ENCODE measurements around the gene ZNF346. TPM values are rescaled to one million over a fixed set of nuclear protein-coding genes. Genes with fewer than 3 reads are reported as not detected.

ZNF346 gene
- total RNA-seq, 5 donors from 2014 or later (not counting 1 experiment from before 2014, with no cell fraction given) = 22.8 to 25.7 (median 24.8) TPM

DNA sequence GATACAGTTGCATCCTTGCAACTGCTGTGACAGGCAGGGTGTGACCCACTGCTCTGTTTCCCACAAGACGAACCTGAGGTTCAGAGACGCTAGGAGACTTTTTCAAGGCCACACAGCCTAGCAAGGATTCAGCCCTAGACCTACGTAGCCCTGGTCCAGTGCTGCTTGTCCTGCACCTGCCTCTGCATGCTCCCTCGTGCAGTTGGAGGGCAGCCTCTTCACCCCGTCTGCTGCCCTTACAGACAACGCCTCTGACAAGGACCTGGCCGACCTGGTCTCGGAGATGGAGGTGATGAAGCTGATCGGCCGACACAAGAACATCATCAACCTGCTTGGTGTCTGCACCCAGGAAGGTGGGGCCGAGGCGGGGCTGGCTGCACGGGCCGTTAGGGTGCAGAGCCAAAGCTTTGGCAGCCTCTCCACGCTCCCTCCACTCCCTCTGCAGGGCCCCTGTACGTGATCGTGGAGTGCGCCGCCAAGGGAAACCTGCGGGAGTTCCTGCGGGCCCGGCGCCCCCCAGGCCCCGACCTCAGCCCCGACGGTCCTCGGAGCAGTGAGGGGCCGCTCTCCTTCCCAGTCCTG is 72.7 kb downstream of the ZNF346 start:
- Mint-ChIP-seq H3K27ac (no peak overlapping the region), H3K4me1 (no peaks in the 10 kb centered on the region), H3K9me3 (no peaks in the 10 kb centered on the region), H3K27me3 (no peaks in the 10 kb centered on the region), H3K36me3 (no peaks in the 10 kb centered on the region), H3K4me3 (no peak overlapping the region)
- Histone ChIP-seq H3K27ac (ENCODE audit: low read length) (no peak overlapping the region), H3K4me3 (ENCODE audit: control insufficient read depth in 1 of 2, extremely low read depth in 1 of 2, low read length in 1 of 2) (no peak overlapping the region), H3K4me1 (ENCODE audit: control insufficient read depth in 1 of 2, extremely low read depth in 1 of 2, insufficient read depth in 2 of 2, low read length in 2 of 2) (peaks cover 0 to 1% of the 10 kb centered on the region in 2 experiments), H3K9me3 (no peaks in the 10 kb centered on the region), H3K27me3 (replicated peaks in 1 of 2; ENCODE audit: control insufficient read depth in 2 of 2, extremely low read depth in 1 of 2, insufficient read depth in 2 of 2, low read length in 1 of 2) (peaks cover 0 to 28% of the 10 kb centered on the region in 2 experiments), H3K36me3 (ENCODE audit: control insufficient read depth in 2 of 2, extremely low read depth in 1 of 2, insufficient read depth in 1 of 2, low read length in 1 of 2) (no peaks in the 10 kb centered on the region)
- ChIA-PET POLR2A (interaction anchor here in 1 of 2 donors (0.6 kb wide), 1 partner anchor 319 kb away, joined by 3 read pairs; no protein-coding TSS in a partner anchor), CTCF (no interaction called here)
- 87% methylated on average over 25 of the region's 28 CpGs for WGBS (ENCODE audit: insufficient coverage)
- DNase-seq (no peak), ATAC-seq (replicated peaks in 1 of 4) (no peak)

DNA sequence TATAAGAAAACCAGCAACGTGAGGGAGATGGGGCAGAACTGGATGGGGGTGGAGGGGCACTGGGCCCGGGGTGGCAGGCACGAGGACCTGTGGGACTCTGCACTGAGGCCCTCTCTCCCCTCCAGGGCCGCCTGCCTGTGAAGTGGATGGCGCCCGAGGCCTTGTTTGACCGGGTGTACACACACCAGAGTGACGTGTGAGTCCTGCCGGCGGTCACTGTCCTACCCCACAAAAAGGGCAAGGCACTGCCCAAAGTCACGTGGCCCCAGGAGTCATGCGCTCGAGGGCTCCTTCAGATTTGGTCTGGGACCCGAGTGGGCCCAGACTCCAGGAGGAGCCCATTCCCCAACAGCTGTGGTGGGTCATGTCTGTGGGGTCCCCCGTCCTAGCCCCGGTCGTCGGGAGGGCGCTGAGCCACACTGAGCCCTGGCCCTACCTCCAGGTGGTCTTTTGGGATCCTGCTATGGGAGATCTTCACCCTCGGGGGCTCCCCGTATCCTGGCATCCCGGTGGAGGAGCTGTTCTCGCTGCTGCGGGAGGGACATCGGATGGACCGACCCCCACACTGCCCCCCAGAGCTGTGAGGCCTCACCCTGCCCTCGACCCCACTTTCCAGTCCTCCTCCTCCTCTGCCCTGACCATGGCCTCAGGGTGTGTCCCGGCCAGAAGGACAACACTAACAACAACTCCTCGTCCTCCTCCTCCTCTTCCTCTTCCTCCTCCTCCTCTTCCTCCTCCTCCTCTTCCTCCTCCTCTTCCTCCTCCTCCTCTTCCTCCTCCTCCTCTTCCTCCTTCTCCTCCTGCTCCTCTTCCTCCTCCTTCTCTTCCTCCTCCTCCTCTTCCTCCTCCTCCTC is 73.9 kb downstream of the ZNF346 start:
- WGBS (ENCODE audit: insufficient coverage) = 77% methylated on average over 13 of the region's 29 CpGs
- Mint-ChIP-seq H3K27ac (no peak overlapping the region), H3K36me3 (no peaks in the 10 kb centered on the region), H3K4me1 (no peaks in the 10 kb centered on the region), H3K9me3 (no peaks in the 10 kb centered on the region), H3K27me3 (no peaks in the 10 kb centered on the region), H3K4me3 (no peak overlapping the region)
- Histone ChIP-seq H3K9me3 (no peaks in the 10 kb centered on the region), H3K4me3 (ENCODE audit: control insufficient read depth in 1 of 2, extremely low read depth in 1 of 2, low read length in 1 of 2) (no peak overlapping the region), H3K36me3 (ENCODE audit: control insufficient read depth in 2 of 2, extremely low read depth in 1 of 2, insufficient read depth in 1 of 2, low read length in 1 of 2) (no peaks in the 10 kb centered on the region), H3K27ac (ENCODE audit: low read length) (no peak overlapping the region), H3K27me3 (replicated peaks in 1 of 2; ENCODE audit: control insufficient read depth in 2 of 2, extremely low read depth in 1 of 2, insufficient read depth in 2 of 2, low read length in 1 of 2) (peaks cover 0 to 30% of the 10 kb centered on the region in 2 experiments), H3K4me1 (ENCODE audit: control insufficient read depth in 1 of 2, extremely low read depth in 1 of 2, insufficient read depth in 2 of 2, low read length in 2 of 2) (no peaks in the 10 kb centered on the region)
- ATAC-seq (replicated peaks in 1 of 4) = no peak
- POLR2A ChIA-PET = no interaction called here
- CTCF ChIA-PET = interaction anchor here in 1 of 2 donors (0.6 kb wide), 1 partner anchor 11 kb away, joined by 4 read pairs; no protein-coding TSS in a partner anchor
- no peak for DNase-seq

DNA sequence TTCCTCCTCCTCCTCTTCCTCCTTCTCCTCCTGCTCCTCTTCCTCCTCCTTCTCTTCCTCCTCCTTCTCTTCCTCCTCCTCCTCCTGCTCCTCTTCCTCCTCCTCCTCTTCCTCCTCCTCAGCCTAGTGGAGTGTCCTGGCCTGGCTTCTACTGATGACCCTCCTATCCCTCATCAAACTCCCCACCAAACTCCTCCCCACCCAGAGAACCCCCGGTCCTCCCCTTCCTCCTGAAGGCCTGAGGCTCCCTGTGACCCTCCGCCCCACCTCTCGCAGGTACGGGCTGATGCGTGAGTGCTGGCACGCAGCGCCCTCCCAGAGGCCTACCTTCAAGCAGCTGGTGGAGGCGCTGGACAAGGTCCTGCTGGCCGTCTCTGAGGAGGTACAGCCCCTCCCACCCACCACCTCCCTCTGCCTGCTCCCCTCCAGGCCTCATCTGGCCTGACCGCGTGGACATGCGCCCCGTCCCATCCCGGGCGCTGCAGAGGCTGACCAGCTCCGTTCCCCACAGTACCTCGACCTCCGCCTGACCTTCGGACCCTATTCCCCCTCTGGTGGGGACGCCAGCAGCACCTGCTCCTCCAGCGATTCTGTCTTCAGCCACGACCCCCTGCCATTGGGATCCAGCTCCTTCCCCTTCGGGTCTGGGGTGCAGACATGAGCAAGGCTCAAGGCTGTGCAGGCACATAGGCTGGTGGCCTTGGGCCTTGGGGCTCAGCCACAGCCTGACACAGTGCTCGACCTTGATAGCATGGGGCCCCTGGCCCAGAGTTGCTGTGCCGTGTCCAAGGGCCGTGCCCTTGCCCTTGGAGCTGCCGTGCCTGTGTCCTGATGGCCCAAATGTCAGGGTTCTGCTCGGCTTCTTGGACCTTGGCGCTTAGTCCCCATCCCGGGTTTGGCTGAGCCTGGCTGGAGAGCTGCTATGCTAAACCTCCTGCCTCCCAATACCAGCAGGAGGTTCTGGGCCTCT is 74.8 kb downstream of the ZNF346 start:
- ATAC-seq (replicated peaks in 1 of 4) (no peak), DNase-seq (no peak)
- H3K27ac Mint-ChIP-seq = no peak overlapping the region
- H3K9me3 Mint-ChIP-seq = no peaks in the 10 kb centered on the region
- Histone ChIP-seq H3K36me3 (ENCODE audit: control insufficient read depth in 2 of 2, extremely low read depth in 1 of 2, insufficient read depth in 1 of 2, low read length in 1 of 2) (no peaks in the 10 kb centered on the region), H3K9me3 (no peaks in the 10 kb centered on the region), H3K4me3 (ENCODE audit: control insufficient read depth in 1 of 2, extremely low read depth in 1 of 2, low read length in 1 of 2) (no peak overlapping the region), H3K4me1 (ENCODE audit: control insufficient read depth in 1 of 2, extremely low read depth in 1 of 2, insufficient read depth in 2 of 2, low read length in 2 of 2) (no peaks in the 10 kb centered on the region), H3K27me3 (replicated peaks in 1 of 2; ENCODE audit: control insufficient read depth in 2 of 2, extremely low read depth in 1 of 2, insufficient read depth in 2 of 2, low read length in 1 of 2) (peaks cover 0 to 36% of the 10 kb centered on the region in 2 experiments), H3K27ac (ENCODE audit: low read length) (no peak overlapping the region)
- H3K36me3 Mint-ChIP-seq = no peaks in the 10 kb centered on the region
- peaks cover 0 to 2% of the 10 kb centered on the region in 2 donors for H3K27me3 Mint-ChIP-seq
- no peaks in the 10 kb centered on the region for H3K4me1 Mint-ChIP-seq
- WGBS (ENCODE audit: insufficient coverage) = 85% methylated on average over 30 of the region's 30 CpGs
- CTCF ChIA-PET = interaction anchor here in 1 of 2 donors (0.6 kb wide), 1 partner anchor 10 kb away, joined by 4 read pairs; no protein-coding TSS in a partner anchor
- H3K4me3 Mint-ChIP-seq = no peak overlapping the region
- POLR2A ChIA-PET = no interaction called here

DNA sequence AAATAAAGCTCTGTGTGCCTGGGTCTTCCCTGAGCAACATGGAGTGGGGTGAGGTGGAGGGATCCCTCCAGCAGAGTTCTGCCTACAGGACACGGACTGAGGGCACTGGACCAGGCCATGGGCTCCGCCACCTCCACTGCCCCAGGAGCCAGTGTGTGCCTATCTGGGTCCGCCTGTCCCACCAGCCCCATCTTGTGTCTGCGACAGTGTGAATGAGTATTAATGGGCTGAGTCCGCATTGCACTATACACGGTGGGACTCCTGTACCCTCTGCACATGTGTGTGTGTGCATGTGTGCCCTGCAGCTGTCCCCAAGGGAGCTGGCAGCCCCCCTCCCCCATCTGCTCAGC is 75.6 kb downstream of the ZNF346 start:
- Mint-ChIP-seq H3K27ac (no peak overlapping the region), H3K4me1 (no peaks in the 10 kb centered on the region), H3K9me3 (no peaks in the 10 kb centered on the region), H3K4me3 (no peak overlapping the region), H3K36me3 (no peaks in the 10 kb centered on the region), H3K27me3 (peaks cover 0 to 2% of the 10 kb centered on the region in 2 donors)
- H3K27me3 ChIP-seq (replicated peaks in 1 of 2; ENCODE audit: control insufficient read depth in 2 of 2, extremely low read depth in 1 of 2, insufficient read depth in 2 of 2, low read length in 1 of 2) = peaks cover 0 to 36% of the 10 kb centered on the region in 2 experiments
- ChIA-PET CTCF (no interaction called here), POLR2A (no interaction called here)
- H3K36me3 ChIP-seq (ENCODE audit: control insufficient read depth in 2 of 2, extremely low read depth in 1 of 2, insufficient read depth in 1 of 2, low read length in 1 of 2) = no peaks in the 10 kb centered on the region
- 87% methylated on average over 5 of the region's 6 CpGs for WGBS (ENCODE audit: insufficient coverage)
- H3K4me1 ChIP-seq (ENCODE audit: control insufficient read depth in 1 of 2, extremely low read depth in 1 of 2, insufficient read depth in 2 of 2, low read length in 2 of 2) = no peaks in the 10 kb centered on the region
- H3K9me3 ChIP-seq = no peaks in the 10 kb centered on the region
- ATAC-seq (replicated peaks in 1 of 4) (no peak), DNase-seq (no peak)
- H3K4me3 ChIP-seq (ENCODE audit: control insufficient read depth in 1 of 2, extremely low read depth in 1 of 2, low read length in 1 of 2) = no peak overlapping the region
- no peak overlapping the region for H3K27ac ChIP-seq (ENCODE audit: low read length)

DNA sequence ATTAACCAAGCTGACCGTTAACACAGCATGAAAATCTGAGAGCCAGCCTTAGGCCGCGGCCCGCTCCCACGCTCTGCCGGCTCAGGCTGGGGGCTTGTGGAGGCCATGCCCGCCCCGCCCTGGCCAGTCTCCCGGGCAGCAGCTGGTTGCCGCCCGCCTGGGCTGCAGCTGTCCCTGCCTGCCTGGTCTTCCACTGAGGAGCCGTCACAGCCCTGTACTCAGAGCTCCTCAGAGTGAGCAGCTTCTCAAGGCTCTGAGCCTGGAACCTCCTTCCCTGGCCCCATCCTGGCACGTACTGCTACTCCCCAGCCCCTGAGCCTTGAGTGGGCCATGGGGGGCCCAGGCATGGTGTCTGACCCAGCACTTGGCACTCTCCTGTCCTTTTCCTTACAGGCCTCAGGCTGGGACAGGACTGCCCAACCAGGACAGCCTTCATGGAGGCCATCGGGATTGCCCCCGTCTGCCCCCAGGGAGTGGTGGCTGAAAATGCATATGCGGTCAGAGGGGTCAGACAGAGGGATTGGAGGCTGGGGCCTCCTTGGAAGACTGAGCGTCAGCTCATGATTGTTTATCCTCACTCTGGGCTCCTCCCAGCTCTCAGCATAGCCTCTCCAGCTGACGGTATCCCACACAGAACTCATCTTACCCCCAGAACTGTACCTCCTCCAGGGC is 76.1 kb downstream of the ZNF346 start:
- Histone ChIP-seq H3K4me1 (ENCODE audit: control insufficient read depth in 1 of 2, extremely low read depth in 1 of 2, insufficient read depth in 2 of 2, low read length in 2 of 2) (no peaks in the 10 kb centered on the region), H3K27ac (ENCODE audit: low read length) (no peak overlapping the region), H3K27me3 (replicated peaks in 1 of 2; ENCODE audit: control insufficient read depth in 2 of 2, extremely low read depth in 1 of 2, insufficient read depth in 2 of 2, low read length in 1 of 2) (peaks cover 0 to 34% of the 10 kb centered on the region in 2 experiments), H3K9me3 (no peaks in the 10 kb centered on the region), H3K36me3 (ENCODE audit: control insufficient read depth in 2 of 2, extremely low read depth in 1 of 2, insufficient read depth in 1 of 2, low read length in 1 of 2) (no peaks in the 10 kb centered on the region), H3K4me3 (ENCODE audit: control insufficient read depth in 1 of 2, extremely low read depth in 1 of 2, low read length in 1 of 2) (no peak overlapping the region)
- Mint-ChIP-seq H3K27ac (no peak overlapping the region), H3K9me3 (no peaks in the 10 kb centered on the region), H3K4me3 (no peak overlapping the region), H3K36me3 (no peaks in the 10 kb centered on the region), H3K4me1 (no peaks in the 10 kb centered on the region), H3K27me3 (peaks cover 0 to 2% of the 10 kb centered on the region in 2 donors)
- ATAC-seq (replicated peaks in 1 of 4) (no peak), DNase-seq (no peak)
- POLR2A ChIA-PET = interaction anchor here in 1 of 2 donors (0.7 kb wide), 1 partner anchor 34 kb away, joined by 8 read pairs; no protein-coding TSS in a partner anchor
- WGBS (ENCODE audit: insufficient coverage) = 86% methylated on average over 17 of the region's 18 CpGs
- CTCF ChIA-PET = no interaction called here

Data from T-cell (primary cell).